Breast epithelium (tissue), 3 donors: ENCODE data around the gene WASF3.

ENCODE experiments used
- POLR2A ChIP-seq: fragments of 450-650 bp; IDR thresholded peaks from one replicate; pipeline ENCODE4 v1.6.1; 2016; ENCODE audit warnings: antibody characterized with exemption, mild to moderate bottlenecking, moderate library complexity
- POLR2AphosphoS5 ChIP-seq, 3 donors: sonication (generic); formaldehyde crosslinking; IDR thresholded peaks; one replicate each; pipeline ENCODE4 v1.6.1; 2017; ENCODE audit warnings: antibody characterized with exemption in 3 of 3
- TF ChIP-seq, protein P1 (sequence below), 3 donors: fragments of 450-650 bp; IDR thresholded peaks; one replicate each; pipeline ENCODE4 v1.5.1; 2016 to 2017; ENCODE audit warnings: antibody characterized with exemption in 3 of 3, mild to moderate bottlenecking in 3 of 3, moderate library complexity in 3 of 3

DNA sequence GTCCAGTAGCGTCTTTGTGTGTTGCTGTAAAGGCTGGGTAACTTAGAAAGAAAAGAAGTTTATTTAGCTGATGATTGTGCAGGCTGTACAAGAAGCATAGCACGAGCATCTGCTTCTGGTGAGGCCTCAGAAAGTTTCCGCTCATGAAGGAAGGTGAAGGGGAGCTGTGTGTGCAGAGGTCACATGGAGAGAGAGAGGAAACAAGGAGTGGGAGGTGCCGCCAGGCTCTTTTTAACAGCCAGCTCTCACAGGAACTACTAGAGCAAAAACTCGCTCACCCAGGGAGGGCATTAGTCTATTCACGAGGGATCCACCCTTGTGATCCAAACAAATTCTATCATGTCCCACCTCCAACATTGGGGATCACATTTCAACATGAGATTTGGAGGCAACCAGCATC lies 103.3 kb downstream of the WASF3 start:
- TF ChIP-seq POLR2AphosphoS5 (IDR thresholded peaks at IDR 0.05) (no peak), POLR2A (no peak)
- TF ChIP-seq, protein P1, sequence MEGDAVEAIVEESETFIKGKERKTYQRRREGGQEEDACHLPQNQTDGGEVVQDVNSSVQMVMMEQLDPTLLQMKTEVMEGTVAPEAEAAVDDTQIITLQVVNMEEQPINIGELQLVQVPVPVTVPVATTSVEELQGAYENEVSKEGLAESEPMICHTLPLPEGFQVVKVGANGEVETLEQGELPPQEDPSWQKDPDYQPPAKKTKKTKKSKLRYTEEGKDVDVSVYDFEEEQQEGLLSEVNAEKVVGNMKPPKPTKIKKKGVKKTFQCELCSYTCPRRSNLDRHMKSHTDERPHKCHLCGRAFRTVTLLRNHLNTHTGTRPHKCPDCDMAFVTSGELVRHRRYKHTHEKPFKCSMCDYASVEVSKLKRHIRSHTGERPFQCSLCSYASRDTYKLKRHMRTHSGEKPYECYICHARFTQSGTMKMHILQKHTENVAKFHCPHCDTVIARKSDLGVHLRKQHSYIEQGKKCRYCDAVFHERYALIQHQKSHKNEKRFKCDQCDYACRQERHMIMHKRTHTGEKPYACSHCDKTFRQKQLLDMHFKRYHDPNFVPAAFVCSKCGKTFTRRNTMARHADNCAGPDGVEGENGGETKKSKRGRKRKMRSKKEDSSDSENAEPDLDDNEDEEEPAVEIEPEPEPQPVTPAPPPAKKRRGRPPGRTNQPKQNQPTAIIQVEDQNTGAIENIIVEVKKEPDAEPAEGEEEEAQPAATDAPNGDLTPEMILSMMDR (IDR thresholded peaks at IDR 0.05), result no peak
